Measurements from ENCODE around the gene EYA4.

The EYA4 gene

GRCh38 chr6:133301835-133302234 lies 60.7 kb downstream of the EYA4 start:
- TF ChIP-seq CTCF (IDR thresholded peaks at IDR 0.05): no peak
- no peak overlapping the region for H3K4me3 ChIP-seq (ENCODE audit: low read depth in 1 of 2, low read length in 1 of 2)
- no peaks in the 10 kb centered on the region for H3K27me3 ChIP-seq
- no peak overlapping the region for H3K27ac ChIP-seq
- H3K36me3 ChIP-seq: no peaks in the 10 kb centered on the region
- H3K9me3 ChIP-seq: no peaks in the 10 kb centered on the region
- H3K4me1 ChIP-seq (ENCODE audit: control insufficient read depth in 1 of 2, insufficient read depth in 1 of 2, low read depth in 1 of 2, low read length in 1 of 2): no peaks in the 10 kb centered on the region

GRCh38 chr6:133306931-133307330 lies 65.8 kb downstream of the EYA4 start:
- no peak overlapping the region for H3K4me3 ChIP-seq (ENCODE audit: low read depth in 1 of 2, low read length in 1 of 2)
- no peaks in the 10 kb centered on the region for H3K27me3 ChIP-seq
- TF ChIP-seq CTCF (IDR thresholded peaks at IDR 0.05): no peak
- H3K4me1 ChIP-seq (ENCODE audit: control insufficient read depth in 1 of 2, insufficient read depth in 1 of 2, low read depth in 1 of 2, low read length in 1 of 2): no peaks in the 10 kb centered on the region
- H3K36me3 ChIP-seq: no peaks in the 10 kb centered on the region
- H3K27ac ChIP-seq: no peak overlapping the region
- no peaks in the 10 kb centered on the region for H3K9me3 ChIP-seq

- no peak overlapping the region for H3K27ac ChIP-seq
- no peaks in the 10 kb centered on the region for H3K36me3 ChIP-seq
- no peaks in the 10 kb centered on the region for H3K9me3 ChIP-seq
- H3K4me3 ChIP-seq (ENCODE audit: low read depth in 1 of 2, low read length in 1 of 2): no peak overlapping the region
- no peak for TF ChIP-seq CTCF (IDR thresholded peaks at IDR 0.05)
- H3K27me3 ChIP-seq: no peaks in the 10 kb centered on the region
- no peaks in the 10 kb centered on the region for H3K4me1 ChIP-seq (ENCODE audit: control insufficient read depth in 1 of 2, insufficient read depth in 1 of 2, low read depth in 1 of 2, low read length in 1 of 2)
These were observed 68.4 kb downstream of the EYA4 start for GRCh38 chr6:133309579-133309978.

GRCh38 chr6:133312006-133312405 lies 70.8 kb downstream of the EYA4 start:
- no peaks in the 10 kb centered on the region for H3K36me3 ChIP-seq
- no peak overlapping the region for H3K27ac ChIP-seq
- TF ChIP-seq CTCF (IDR thresholded peaks at IDR 0.05): no peak
- H3K4me3 ChIP-seq (ENCODE audit: low read depth in 1 of 2, low read length in 1 of 2): no peak overlapping the region
- no peaks in the 10 kb centered on the region for H3K4me1 ChIP-seq (ENCODE audit: control insufficient read depth in 1 of 2, insufficient read depth in 1 of 2, low read depth in 1 of 2, low read length in 1 of 2)
- H3K9me3 ChIP-seq: no peaks in the 10 kb centered on the region
- H3K27me3 ChIP-seq: no peaks in the 10 kb centered on the region

- Histone ChIP-seq H3K4me1 (ENCODE audit: control insufficient read depth in 1 of 2, insufficient read depth in 1 of 2, low read depth in 1 of 2, low read length in 1 of 2) (no peaks in the 10 kb centered on the region), H3K27ac (no peak overlapping the region), H3K36me3 (no peaks in the 10 kb centered on the region), H3K9me3 (no peaks in the 10 kb centered on the region), H3K27me3 (no peaks in the 10 kb centered on the region), H3K4me3 (ENCODE audit: low read depth in 1 of 2, low read length in 1 of 2) (no peak overlapping the region)
- no peak for TF ChIP-seq CTCF (IDR thresholded peaks at IDR 0.05)
These were observed 71.9 kb downstream of the EYA4 start for GRCh38 chr6:133313068-133313467.

- no peaks in the 10 kb centered on the region for H3K4me1 ChIP-seq (ENCODE audit: control insufficient read depth in 1 of 2, insufficient read depth in 1 of 2, low read depth in 1 of 2, low read length in 1 of 2)
These were observed 73.8 kb downstream of the EYA4 start for GRCh38 chr6:133314947-133315346.

More at GRCh38 chr6:133314947-133315346, 73.8 kb downstream of the EYA4 start:
- no peak for TF ChIP-seq CTCF (IDR thresholded peaks at IDR 0.05)
- Histone ChIP-seq H3K9me3 (no peaks in the 10 kb centered on the region), H3K27ac (no peak overlapping the region), H3K36me3 (no peaks in the 10 kb centered on the region), H3K27me3 (no peaks in the 10 kb centered on the region), H3K4me3 (ENCODE audit: low read depth in 1 of 2, low read length in 1 of 2) (no peak overlapping the region)

All from neutrophil (primary cell).